ENCODE measurements around the gene FER1L5. TPM values are rescaled to one million over a fixed set of nuclear protein-coding genes. Genes with fewer than 3 reads are reported as not detected.
A peak's percentile ranks its signal among the peaks of the same experiment; 100 is the strongest.
"Not testable (repeated sequence)": the region's sequence is repeated elsewhere in the genome, so short reads cannot be mapped to it uniquely, and the experiment has no call there.

Gene FER1L5
- total and polyA plus RNA-seq, 2 donors (not counting 3 experiments of a cell fraction or from before 2014, with no cell fraction given), result not detected

- dilution Hi-C loops (cut with MboI; ENCODE audit: extremely low pct_ligation_motif_present, low sequenced_read_pairs) (no loop called here), intact Hi-C loops (cut with micrococcal nuclease) (no loop called here)
- ChIA-PET CTCF (interaction anchor here (0.7 to 1.2 kb wide), 3 partner anchors 11 to 111 kb away, joined by 3 to 4 read pairs (median 3); no protein-coding TSS in a partner anchor), POLR2A (interaction anchor here (0.6 to 1.5 kb wide), 3 partner anchors 17 to 80 kb away, joined by 3 to 6 read pairs (median 5); partner anchors contain the start of gene KANSL3)
- Histone ChIP-seq H4K20me1 (replicated peaks; ENCODE audit: control insufficient read depth, extremely low read depth, insufficient read depth, low read length) (no peaks in the 10 kb centered on the region), H3K27ac (ENCODE audit: insufficient read depth, low read depth, low read length) (peak overlapping the region; percentile 20), H3K9me1 (replicated peaks; ENCODE audit: control insufficient read depth, extremely low read depth, insufficient read depth, low read length) (no peaks in the 10 kb centered on the region), H3K36me3 (ENCODE audit: control insufficient read depth in 2 of 2, extremely low read depth in 1 of 2, insufficient read depth in 2 of 2, low read length in 2 of 2) (no peaks in the 10 kb centered on the region), H3K9ac (replicated peaks; ENCODE audit: extremely low read depth, insufficient read depth, low read length) (no peak overlapping the region), H3K27me3 (ENCODE audit: control insufficient read depth in 2 of 2, insufficient read depth in 2 of 2, low read length in 2 of 2) (no peaks in the 10 kb centered on the region), H3K4me2 (ENCODE audit: insufficient read depth, low read length) (peak overlapping the region; percentile 36), H2AFZ (ENCODE audit: low read depth, low read length) (peak overlapping the region; percentile 29), H3K79me2 (ENCODE audit: control insufficient read depth, insufficient read depth, low read length) (no peaks in the 10 kb centered on the region), H3K4me3 (replicated peaks in 1 of 3; ENCODE audit: insufficient read depth in 1 of 3, low read depth in 1 of 3, low read length in 3 of 3) (no peak overlapping the region), H3K9me3 (replicated peaks; ENCODE audit: control insufficient read depth, insufficient read depth, low read length) (no peaks in the 10 kb centered on the region), H3K4me1 (ENCODE audit: control insufficient read depth, extremely low read depth, insufficient read depth, low read length) (peaks cover 7% of the 10 kb centered on the region)
- BruUV-seq (replicated peaks), result no TSS peak
- DNase-seq (ENCODE audit: low read depth, low spot score) (peak; percentile 76), FAIRE-seq (peak; percentile 48)
- TF ChIP-seq CTCF (IDR thresholded peaks at IDR 0.05; ENCODE audit: extremely low read depth in 1 of 2, insufficient read depth in 1 of 2, low read depth in 1 of 2, low read length in 2 of 2) (no peak), FOS (IDR thresholded peaks at IDR 0.05; ENCODE audit: borderline replicate concordance, insufficient read depth, low read length) (peak; percentile 39), POLR2AphosphoS5 (IDR thresholded peaks at IDR 0.05; ENCODE audit: insufficient read depth, low read depth, low read length) (no peak), GATA2 (IDR thresholded peaks at IDR 0.05; ENCODE audit: insufficient read depth, insufficient read length, low read depth, low read length) (no peak), JUN (IDR thresholded peaks at IDR 0.05; ENCODE audit: borderline replicate concordance, insufficient read depth, insufficient read length, low read depth) (peak; percentile 65), MAX (IDR thresholded peaks at IDR 0.05; ENCODE audit: insufficient read depth, insufficient read length) (no peak)
Observed at GRCh38 chr2:96665083-96665569, 22.6 kb downstream of the FER1L5 start.

- H3K9ac ChIP-seq (replicated peaks; ENCODE audit: extremely low read depth, insufficient read depth, low read length); H4K20me1 ChIP-seq (replicated peaks; ENCODE audit: control insufficient read depth, extremely low read depth, insufficient read depth, low read length); H3K27ac ChIP-seq (ENCODE audit: insufficient read depth, low read depth, low read length); H3K4me2 ChIP-seq (ENCODE audit: insufficient read depth, low read length); FAIRE-seq; DNase-seq (ENCODE audit: low read depth, low spot score); H3K79me2 ChIP-seq (ENCODE audit: control insufficient read depth, insufficient read depth, low read length); dilution Hi-C loops (cut with MboI; ENCODE audit: extremely low pct_ligation_motif_present, low sequenced_read_pairs); H2AFZ ChIP-seq (ENCODE audit: low read depth, low read length); H3K9me1 ChIP-seq (replicated peaks; ENCODE audit: control insufficient read depth, extremely low read depth, insufficient read depth, low read length); intact Hi-C loops (cut with micrococcal nuclease); H3K36me3 ChIP-seq (ENCODE audit: control insufficient read depth in 2 of 2, extremely low read depth in 1 of 2, insufficient read depth in 2 of 2, low read length in 2 of 2); H3K4me1 ChIP-seq (ENCODE audit: control insufficient read depth, extremely low read depth, insufficient read depth, low read length); H3K27me3 ChIP-seq (ENCODE audit: control insufficient read depth in 2 of 2, insufficient read depth in 2 of 2, low read length in 2 of 2); H3K9me3 ChIP-seq (replicated peaks; ENCODE audit: control insufficient read depth, insufficient read depth, low read length); H3K4me3 ChIP-seq (replicated peaks in 1 of 3; ENCODE audit: insufficient read depth in 1 of 3, low read depth in 1 of 3, low read length in 3 of 3); BruUV-seq (replicated peaks): not testable (repeated sequence)
- ChIA-PET CTCF (interaction anchor here (1.2 kb wide), 1 partner anchor 14 kb away, joined by 3 read pairs; no protein-coding TSS in a partner anchor), POLR2A (interaction anchor here (0.6 to 1.5 kb wide), 2 partner anchors 18 to 28 kb away, joined by 3 to 5 read pairs; partner anchors contain the start of gene KANSL3)
Observed at GRCh38 chr2:96665717-96666116, 23.2 kb downstream of the FER1L5 start.

All from endothelial cell of umbilical vein (primary cell).